GM06990 (cell line): ENCODE results near the gene SRPK2.

Experiments used
- DNase-seq: peaks from one replicate; pipeline ENCODE4 v3.0.0-alpha.2; 2011; ENCODE audit not compliant: insufficient read length; ENCODE audit errors: extremely low read depth
- H3K27me3 ChIP-seq: replicated peaks from 2 replicates; pipeline ENCODE4 v1.6.0; 2011; ENCODE audit warnings: low read length; ENCODE audit not compliant: control insufficient read depth, insufficient read depth
- H3K36me3 ChIP-seq: 2 replicates; pipeline ENCODE4 v1.5.1; 2011; ENCODE audit warnings: low read length; ENCODE audit not compliant: control insufficient read depth, insufficient read depth
- H3K4me3 ChIP-seq: replicated peaks from 2 replicates; pipeline ENCODE4 v1.5.1; 2011; ENCODE audit warnings: low read depth, mild to moderate bottlenecking, control low read depth, low read length
- CTCF ChIP-seq: IDR thresholded peaks from 2 replicates; pipeline ENCODE4 v1.5.1; 2011; ENCODE audit warnings: low read length, control low read depth, mild to moderate bottlenecking, inconsistent platforms; ENCODE audit not compliant: insufficient read depth, poor library complexity, severe bottlenecking

The SRPK2 gene

DNA sequence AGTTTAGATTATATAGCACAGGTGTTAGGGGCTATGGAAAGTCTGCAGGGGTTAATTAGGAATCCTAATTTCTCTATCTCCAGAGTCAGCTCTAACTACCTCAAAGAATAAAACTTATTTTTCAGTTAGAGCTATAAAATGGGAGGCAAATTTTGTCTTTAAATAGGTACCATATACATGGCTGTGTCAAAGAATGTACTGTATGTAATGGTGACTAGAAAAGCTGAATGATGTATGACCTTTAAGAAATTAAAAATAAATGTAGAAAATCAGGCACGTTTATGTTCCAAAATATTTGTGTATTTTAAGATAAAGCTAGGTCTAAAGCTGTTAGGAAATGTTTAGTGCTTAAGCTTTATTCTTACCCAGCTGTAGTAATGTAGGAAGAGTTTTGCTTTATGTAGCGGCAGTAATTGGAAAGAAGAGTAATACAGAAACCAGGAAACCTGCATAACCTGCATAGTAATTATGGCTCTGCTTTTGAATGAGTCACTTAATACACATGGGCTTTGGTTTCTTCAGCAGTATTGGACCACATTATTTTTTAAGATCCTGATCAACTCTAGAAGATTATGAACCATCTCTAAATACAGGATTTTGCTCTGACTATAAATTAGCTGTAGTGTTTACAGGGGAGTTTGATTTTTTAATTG lies 289.7 kb downstream of the SRPK2 start:
- Histone ChIP-seq H3K4me3 (no peak overlapping the region), H3K27me3 (no peaks in the 10 kb centered on the region), H3K36me3 (peaks cover 2% of the 10 kb centered on the region; the same call in 1 of the 2 replicates)
- peak; percentile 32 for DNase-seq
- no peak for TF ChIP-seq CTCF

DNA sequence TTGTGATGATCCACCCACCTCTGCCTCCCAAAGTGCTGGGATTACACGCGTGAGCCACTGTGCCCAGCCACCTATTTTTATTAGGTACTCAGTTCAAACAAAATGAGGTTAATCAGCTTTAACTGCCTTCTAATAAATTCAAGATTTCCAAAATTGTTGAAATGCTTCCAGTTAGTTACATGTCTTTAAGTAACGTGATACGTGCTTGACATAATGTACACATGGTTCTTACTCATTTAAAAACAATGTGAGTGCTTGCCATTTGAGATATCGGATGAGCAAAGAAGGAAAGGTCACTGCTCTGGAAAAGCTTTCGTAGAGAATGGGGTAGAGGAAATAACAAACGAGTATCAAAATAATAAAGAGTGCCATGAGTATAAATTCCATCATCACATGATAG lies 291.1 kb downstream of the SRPK2 start:
- H3K36me3 ChIP-seq, result peaks cover 4% of the 10 kb centered on the region
- DNase-seq, result no peak
- H3K4me3 ChIP-seq, result no peak overlapping the region
- TF ChIP-seq CTCF, result no peak
- no peaks in the 10 kb centered on the region for H3K27me3 ChIP-seq

- no peak for DNase-seq
- no peak overlapping the region for H3K4me3 ChIP-seq
- no peaks in the 10 kb centered on the region for H3K27me3 ChIP-seq
- peaks cover 4% of the 10 kb centered on the region for H3K36me3 ChIP-seq
- no peak for TF ChIP-seq CTCF
Measured at GRCh38 chr7:105096306-105096705, 292.4 kb downstream of the SRPK2 start.

GRCh38 chr7:105094966-105095365 lies 293.8 kb downstream of the SRPK2 start:
- no peak for TF ChIP-seq CTCF
- no peaks in the 10 kb centered on the region for H3K27me3 ChIP-seq
- H3K4me3 ChIP-seq, result no peak overlapping the region
- DNase-seq, result no peak
- peaks cover 3% of the 10 kb centered on the region for H3K36me3 ChIP-seq

- no peak for DNase-seq
- no peak for TF ChIP-seq CTCF
- peaks cover 5% of the 10 kb centered on the region for H3K36me3 ChIP-seq
Measured at GRCh38 chr7:105088456-105088855, 300.3 kb downstream of the SRPK2 start.

GRCh38 chr7:105087981-105088380 lies 300.7 kb downstream of the SRPK2 start:
- H3K27me3 ChIP-seq, result no peaks in the 10 kb centered on the region
- no peak for TF ChIP-seq CTCF
- peaks cover 5% of the 10 kb centered on the region for H3K36me3 ChIP-seq
- DNase-seq, result no peak
- no peak overlapping the region for H3K4me3 ChIP-seq

More at GRCh38 chr7:105088456-105088855, 300.3 kb downstream of the SRPK2 start:
- Histone ChIP-seq H3K4me3 (no peak overlapping the region), H3K27me3 (no peaks in the 10 kb centered on the region)
